ENCODE data around the gene PROM1. TPM values are rescaled to one million over a fixed set of nuclear protein-coding genes. Genes with fewer than 3 reads are reported as not detected.
A peak's percentile ranks its signal among the peaks of the same experiment; 100 is the strongest.

The PROM1 gene
- total RNA-seq, 1 donor from 2014 or later = not detected

DNA sequence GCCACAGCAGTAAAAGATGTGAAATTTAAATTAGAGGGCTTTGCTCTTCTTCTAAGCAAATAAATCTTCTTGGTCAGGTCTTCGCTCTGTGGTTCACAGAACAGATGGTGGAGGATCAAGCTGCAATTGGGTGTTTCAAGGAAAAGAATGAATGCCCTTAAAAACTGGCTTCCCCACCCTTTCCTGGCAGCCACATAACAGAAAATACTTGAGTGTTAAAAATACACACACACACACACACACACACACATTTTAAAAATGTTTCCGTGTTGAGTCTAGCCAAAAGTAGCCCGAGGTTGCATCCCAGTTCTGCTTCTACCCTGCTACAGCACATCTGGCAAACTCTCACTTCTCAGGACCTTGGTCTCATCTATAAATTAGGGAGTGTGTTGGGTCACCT is 64.2 kb downstream of the PROM1 start:
- intact Hi-C loops (cut with micrococcal nuclease) = no loop called here
- no peaks in the 10 kb centered on the region for H3K36me3 Mint-ChIP-seq (ENCODE audit: low read depth)
- no peak for DNase-seq

DNA sequence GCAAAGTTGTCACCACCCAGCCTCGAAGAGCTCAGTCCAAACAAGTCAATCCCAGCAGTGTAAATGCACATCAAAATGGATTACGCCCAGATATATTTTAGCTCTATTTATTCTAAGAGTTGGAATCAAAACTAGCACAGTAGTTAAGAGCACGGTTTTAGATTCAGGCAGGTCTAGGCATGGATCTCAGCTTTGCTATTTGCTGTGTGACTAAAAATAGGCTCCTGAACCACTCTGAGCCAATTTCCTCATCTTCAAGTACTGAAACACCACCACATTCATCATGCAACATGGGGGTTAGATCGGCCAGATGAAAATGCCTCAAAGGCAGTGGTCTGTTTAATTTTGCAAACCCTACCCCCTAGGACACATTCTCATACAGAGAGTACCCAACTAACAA is 65.0 kb downstream of the PROM1 start:
- H3K9me3 Mint-ChIP-seq = no peaks in the 10 kb centered on the region
- no peak for DNase-seq
- peaks cover 26% of the 10 kb centered on the region for H3K27me3 Mint-ChIP-seq
- H3K4me3 Mint-ChIP-seq = no peak overlapping the region
- no peak overlapping the region for H3K27ac Mint-ChIP-seq
- H3K36me3 Mint-ChIP-seq (ENCODE audit: low read depth) = no peaks in the 10 kb centered on the region
- intact Hi-C loops (cut with micrococcal nuclease) = no loop called here
- H3K4me1 Mint-ChIP-seq = no peaks in the 10 kb centered on the region

More for the DNA sequence above, 64.2 kb downstream of the PROM1 start:
- Mint-ChIP-seq H3K4me3 (no peak overlapping the region), H3K9me3 (no peaks in the 10 kb centered on the region), H3K4me1 (no peaks in the 10 kb centered on the region), H3K27ac (no peak overlapping the region), H3K27me3 (peaks cover 28% of the 10 kb centered on the region)

DNA sequence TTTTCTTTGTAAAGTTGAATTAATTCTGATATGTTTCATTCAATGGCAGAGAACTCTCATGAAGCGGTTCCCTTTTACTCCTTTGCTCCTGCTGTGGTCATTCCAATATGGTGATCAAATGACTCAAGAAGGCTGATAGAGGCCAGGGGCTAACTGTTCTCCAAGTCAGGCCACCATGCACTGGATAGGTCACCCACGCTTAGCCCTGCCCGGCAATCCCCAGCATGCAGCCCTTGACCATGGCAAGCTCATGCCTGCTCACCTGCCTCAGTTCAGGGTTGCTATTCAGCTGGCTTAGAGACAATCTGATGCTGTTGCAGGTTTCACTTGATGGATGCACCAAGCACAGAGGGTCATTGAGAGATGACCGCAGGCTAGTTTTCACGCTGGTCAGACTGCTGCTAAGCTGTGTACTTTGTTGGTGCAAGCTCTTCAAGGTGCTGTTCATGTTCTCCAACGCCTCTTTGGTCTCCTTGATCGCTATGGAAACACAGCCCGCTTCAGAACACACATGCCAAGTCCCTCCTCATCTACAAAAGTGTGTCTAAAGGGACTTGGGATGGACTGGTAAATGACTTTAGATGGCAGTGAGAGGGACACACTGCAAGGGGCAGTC is 65.7 kb downstream of the PROM1 start:
- no peaks in the 10 kb centered on the region for H3K4me1 Mint-ChIP-seq
- intact Hi-C loops (cut with micrococcal nuclease) = no loop called here
- H3K36me3 Mint-ChIP-seq (ENCODE audit: low read depth) = no peaks in the 10 kb centered on the region
- no peak for DNase-seq
- H3K27ac Mint-ChIP-seq = no peak overlapping the region
- H3K27me3 Mint-ChIP-seq = peaks cover 27% of the 10 kb centered on the region
- H3K4me3 Mint-ChIP-seq = no peak overlapping the region
- H3K9me3 Mint-ChIP-seq = no peaks in the 10 kb centered on the region

DNA sequence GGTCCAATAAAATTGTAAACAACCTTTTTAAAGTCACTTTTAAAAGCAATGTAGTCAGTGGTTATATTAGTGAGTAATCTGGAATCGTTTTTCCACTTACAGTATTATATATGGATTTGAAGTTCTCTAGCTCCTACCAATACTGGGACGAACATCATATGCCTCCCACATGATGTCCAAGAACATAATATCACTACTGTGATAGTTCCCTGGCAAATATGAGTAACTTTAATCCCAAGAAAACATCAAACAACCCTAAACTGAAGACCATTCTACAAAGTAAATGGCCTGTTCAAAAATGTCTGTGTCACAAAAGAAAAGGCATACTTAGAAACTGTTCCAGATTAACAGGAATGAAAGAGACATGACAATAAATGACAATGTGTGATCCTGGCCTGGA is 67.3 kb downstream of the PROM1 start:
- Mint-ChIP-seq H3K27ac (no peak overlapping the region), H3K36me3 (ENCODE audit: low read depth) (no peaks in the 10 kb centered on the region), H3K4me3 (no peak overlapping the region), H3K27me3 (peaks cover 21% of the 10 kb centered on the region), H3K9me3 (no peaks in the 10 kb centered on the region), H3K4me1 (no peaks in the 10 kb centered on the region)
- no peak for DNase-seq
- intact Hi-C loops (cut with micrococcal nuclease) = no loop called here

DNA sequence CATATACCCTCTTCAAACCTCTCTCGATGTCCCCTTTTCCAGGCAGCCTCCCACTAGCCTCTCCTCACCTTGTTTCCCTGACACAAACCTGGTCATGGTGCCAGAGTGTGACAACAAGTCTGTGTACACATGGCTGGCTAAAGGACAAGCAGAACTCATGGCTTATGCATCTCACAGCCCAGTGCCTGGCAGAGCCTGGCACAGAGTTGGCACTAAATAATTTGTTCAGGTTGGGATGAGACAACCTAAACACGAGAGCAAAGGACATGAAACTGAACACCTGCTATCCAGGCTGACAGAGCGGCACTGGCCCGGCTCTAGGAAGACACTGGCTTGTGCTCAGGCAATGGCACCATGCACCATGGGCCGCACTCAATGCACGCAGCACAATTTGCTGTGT is 72.7 kb downstream of the PROM1 start:
- intact Hi-C loops (cut with micrococcal nuclease) = no loop called here
- Mint-ChIP-seq H3K27ac (no peak overlapping the region), H3K4me3 (no peak overlapping the region), H3K9me3 (no peaks in the 10 kb centered on the region), H3K4me1 (no peaks in the 10 kb centered on the region), H3K27me3 (peaks cover 9% of the 10 kb centered on the region), H3K36me3 (ENCODE audit: low read depth) (no peaks in the 10 kb centered on the region)
- no peak for DNase-seq

DNA sequence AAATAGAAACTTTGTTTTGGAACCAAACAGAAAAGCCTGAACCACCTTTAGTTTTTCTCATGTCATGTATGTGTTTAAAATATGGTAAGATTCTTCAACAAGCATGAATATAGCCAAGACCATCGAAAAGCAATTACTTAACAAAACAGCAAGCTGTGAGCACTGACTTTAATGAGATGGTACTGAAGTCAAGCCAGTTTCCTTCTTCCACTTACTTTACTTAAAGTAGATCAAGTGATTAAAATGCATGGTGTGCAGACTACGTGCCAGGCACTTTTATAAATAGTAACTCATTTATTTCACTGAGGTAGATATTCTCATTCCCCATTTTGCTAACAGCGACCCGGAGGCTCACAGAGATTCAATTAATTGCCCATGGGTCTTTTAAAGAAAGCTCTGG is 74.7 kb downstream of the PROM1 start:
- H3K27me3 Mint-ChIP-seq = peaks cover 16% of the 10 kb centered on the region
- H3K36me3 Mint-ChIP-seq (ENCODE audit: low read depth) = no peaks in the 10 kb centered on the region
- no peak overlapping the region for H3K4me3 Mint-ChIP-seq
- no peak for DNase-seq
- no peaks in the 10 kb centered on the region for H3K4me1 Mint-ChIP-seq
- no peaks in the 10 kb centered on the region for H3K9me3 Mint-ChIP-seq
- intact Hi-C loops (cut with micrococcal nuclease) = no loop called here
- no peak overlapping the region for H3K27ac Mint-ChIP-seq

DNA sequence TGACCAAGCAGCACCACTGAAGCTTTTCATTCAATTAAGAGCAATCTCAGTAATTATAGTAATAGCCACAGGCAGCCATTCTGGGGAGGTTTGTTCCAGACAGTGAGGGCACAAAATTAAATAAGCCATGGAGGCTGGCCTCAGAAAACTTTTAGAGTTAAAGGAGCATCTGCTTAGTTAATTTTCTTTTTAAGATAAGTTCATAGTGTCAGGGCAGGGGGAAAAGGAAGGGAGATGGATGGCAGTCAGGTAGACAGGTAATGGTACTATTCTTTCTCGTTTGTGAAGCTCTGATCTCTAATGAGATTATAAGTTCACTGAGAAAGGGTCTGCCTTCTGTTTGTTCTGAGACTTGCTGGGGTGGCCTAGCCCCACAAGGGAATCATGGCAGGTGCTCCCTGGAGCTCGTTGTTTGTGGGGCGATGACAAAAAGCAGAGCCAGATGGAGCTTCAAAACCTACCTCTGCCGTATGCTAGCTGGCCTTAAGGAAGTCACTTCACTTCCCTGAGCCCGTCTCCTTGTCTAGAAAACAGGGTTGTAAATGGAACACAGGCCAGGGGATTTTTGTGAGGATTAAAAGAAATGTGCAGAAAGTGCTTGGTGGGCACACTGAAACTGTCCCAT is 76.2 kb downstream of the PROM1 start:
- H3K36me3 Mint-ChIP-seq (ENCODE audit: low read depth) = no peaks in the 10 kb centered on the region
- DNase-seq = no peak
- H3K4me1 Mint-ChIP-seq = no peaks in the 10 kb centered on the region
- no peak overlapping the region for H3K27ac Mint-ChIP-seq
- intact Hi-C loops (cut with micrococcal nuclease) = no loop called here
- no peaks in the 10 kb centered on the region for H3K9me3 Mint-ChIP-seq
- H3K27me3 Mint-ChIP-seq = peaks cover 17% of the 10 kb centered on the region
- H3K4me3 Mint-ChIP-seq = no peak overlapping the region

DNA sequence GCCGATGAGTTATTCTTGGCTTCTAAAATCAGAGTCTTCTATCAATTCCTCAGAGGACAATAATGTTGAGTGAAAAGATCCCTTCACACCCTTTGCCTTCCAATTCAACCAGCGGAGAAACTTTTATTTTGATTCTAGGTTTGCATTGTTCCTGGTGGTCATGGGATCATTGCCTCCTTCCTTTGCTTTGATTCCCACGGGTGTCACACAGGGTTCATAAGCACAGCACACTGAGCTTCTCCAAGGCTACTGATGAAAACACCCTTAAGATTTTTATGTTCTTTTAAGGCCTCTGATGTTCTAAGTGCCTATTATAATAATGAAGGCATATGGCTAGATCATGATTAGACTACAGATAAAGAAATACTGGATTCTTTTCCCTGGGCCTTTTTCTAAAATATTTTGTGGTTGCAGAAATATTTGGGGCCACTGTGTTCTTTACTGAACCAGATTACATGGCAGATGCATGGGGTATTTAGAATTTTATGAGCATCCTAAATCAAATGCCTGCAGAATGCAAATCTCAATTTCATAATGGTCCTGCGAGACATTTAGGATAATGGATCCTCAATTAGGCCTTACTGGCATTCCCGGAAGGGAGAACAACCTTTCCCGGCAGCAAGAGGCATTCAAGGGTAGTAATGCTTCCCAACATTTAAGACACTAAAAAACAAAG is 76.9 kb downstream of the PROM1 start:
- DNase-seq = no peak
- intact Hi-C loops (cut with micrococcal nuclease) = no loop called here

DNA sequence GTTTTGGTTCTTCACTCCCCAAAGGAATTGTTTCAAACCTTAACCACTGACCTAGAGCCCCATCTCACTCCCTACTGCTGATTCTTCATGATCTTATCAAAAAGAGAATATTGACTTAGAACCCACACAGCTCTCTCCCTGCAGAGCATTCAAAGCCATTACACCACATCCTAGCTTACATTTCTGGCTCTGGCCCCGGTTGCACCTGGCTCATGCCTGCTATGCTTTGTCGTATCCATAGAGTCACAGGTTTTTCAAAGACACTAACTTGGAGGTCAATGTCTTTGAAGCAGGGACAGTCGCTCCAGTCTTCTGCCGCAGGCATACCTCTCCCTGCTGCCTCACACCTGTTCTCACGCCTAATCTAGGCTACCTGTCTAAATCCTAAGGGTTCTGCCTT is 78.1 kb downstream of the PROM1 start:
- no peak for DNase-seq
- no peak overlapping the region for H3K27ac Mint-ChIP-seq
- peaks cover 17% of the 10 kb centered on the region for H3K27me3 Mint-ChIP-seq
- no peak overlapping the region for H3K4me3 Mint-ChIP-seq
- H3K36me3 Mint-ChIP-seq (ENCODE audit: low read depth) = no peaks in the 10 kb centered on the region
- H3K4me1 Mint-ChIP-seq = no peaks in the 10 kb centered on the region
- intact Hi-C loops (cut with micrococcal nuclease) = no loop called here
- no peaks in the 10 kb centered on the region for H3K9me3 Mint-ChIP-seq

More for the DNA sequence above, 76.9 kb downstream of the PROM1 start:
- Mint-ChIP-seq H3K9me3 (no peaks in the 10 kb centered on the region), H3K4me3 (no peak overlapping the region), H3K36me3 (ENCODE audit: low read depth) (no peaks in the 10 kb centered on the region), H3K4me1 (no peaks in the 10 kb centered on the region), H3K27me3 (peaks cover 17% of the 10 kb centered on the region), H3K27ac (no peak overlapping the region)

DNA sequence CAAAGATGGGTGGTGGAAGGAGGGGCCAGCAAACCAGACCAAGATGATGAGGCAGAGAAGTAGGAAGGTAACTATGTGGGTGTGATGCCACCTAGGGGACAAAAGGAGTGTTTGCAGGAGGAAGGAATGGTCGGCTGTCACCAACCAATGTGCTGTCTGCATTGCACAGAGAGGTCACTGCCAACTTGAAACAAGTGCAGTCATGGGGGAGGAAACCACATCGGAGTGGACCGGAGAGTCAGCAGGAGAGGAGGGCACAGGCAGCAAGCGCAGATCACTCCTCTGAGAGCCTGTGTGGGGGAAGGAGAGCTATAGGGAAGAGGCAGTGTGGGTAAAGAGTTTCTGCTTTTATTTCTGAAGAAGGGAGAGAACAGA is 82.4 kb downstream of the PROM1 start:
- peak; percentile 82 for DNase-seq
- intact Hi-C loops (cut with micrococcal nuclease) = loop anchor here (1.0 to 5.0 kb wide), 5 partner anchors 38 to 769 kb away; partner anchors contain the start of gene FGFBP2
- H3K36me3 Mint-ChIP-seq (ENCODE audit: low read depth) = no peaks in the 10 kb centered on the region
- no peaks in the 10 kb centered on the region for H3K4me1 Mint-ChIP-seq
- H3K27ac Mint-ChIP-seq = no peak overlapping the region
- no peaks in the 10 kb centered on the region for H3K9me3 Mint-ChIP-seq
- H3K4me3 Mint-ChIP-seq = no peak overlapping the region
- peaks cover 13% of the 10 kb centered on the region for H3K27me3 Mint-ChIP-seq

DNA sequence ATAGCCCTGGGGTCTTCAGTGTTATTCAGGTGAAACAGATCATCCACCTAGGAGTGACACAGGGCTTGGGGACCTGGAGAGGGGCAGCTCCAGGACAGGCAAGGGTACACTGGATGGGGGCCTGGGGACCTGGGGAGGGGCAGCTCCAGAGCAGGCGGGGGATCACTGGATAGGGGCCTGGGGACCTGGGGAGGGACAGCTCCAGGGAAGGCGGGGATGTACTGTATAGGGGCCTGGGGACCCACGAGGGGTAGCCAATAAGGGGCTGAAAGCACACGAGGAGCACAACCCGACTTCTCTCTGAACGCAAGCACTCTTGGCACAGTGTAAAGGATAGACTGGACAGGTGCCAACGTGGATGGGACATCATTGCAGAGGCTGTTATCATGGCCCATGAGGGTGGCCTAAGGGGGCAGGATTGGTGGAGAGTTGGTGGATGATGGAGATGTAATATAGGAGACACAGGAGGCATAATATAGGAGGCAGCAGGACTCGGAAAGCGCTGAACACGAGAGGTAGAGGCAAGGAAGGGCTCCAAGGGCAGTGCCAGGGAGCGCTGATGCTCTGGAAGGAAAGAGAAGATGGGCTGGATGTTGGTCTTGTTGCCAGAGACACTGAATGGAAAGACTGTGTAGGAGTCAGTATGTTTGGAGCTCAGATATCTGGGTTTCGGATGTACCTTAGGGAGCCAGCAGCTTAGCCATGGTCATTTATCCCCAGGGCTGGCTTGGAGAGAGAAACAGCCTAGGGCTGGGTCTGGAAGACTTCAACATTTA is 82.9 kb downstream of the PROM1 start:
- DNase-seq = no peak
- Mint-ChIP-seq H3K27me3 (peaks cover 8% of the 10 kb centered on the region), H3K4me3 (no peak overlapping the region), H3K27ac (no peak overlapping the region), H3K9me3 (no peaks in the 10 kb centered on the region), H3K36me3 (ENCODE audit: low read depth) (no peaks in the 10 kb centered on the region), H3K4me1 (no peaks in the 10 kb centered on the region)
- intact Hi-C loops (cut with micrococcal nuclease) = loop anchor here (1.0 to 5.0 kb wide), 5 partner anchors 38 to 769 kb away; partner anchors contain the start of gene FGFBP2

DNA sequence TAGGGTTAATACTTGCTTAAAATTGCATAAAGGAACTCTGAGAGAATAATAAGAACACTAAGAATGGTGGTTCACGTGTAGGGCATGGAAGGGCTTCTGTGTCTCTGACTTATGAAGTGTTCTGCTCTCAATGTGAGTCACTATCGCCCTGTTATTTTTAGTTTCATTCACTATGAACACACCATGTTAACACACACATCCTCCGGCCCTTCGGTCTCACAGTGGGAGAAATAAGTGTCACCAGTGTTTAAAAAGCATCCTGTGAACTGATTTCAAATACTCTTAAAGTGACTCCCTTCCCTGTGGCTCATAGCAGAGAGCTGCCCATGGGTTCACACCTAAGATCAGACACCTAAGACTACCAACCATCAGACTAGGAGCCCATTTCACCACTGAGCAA is 87.0 kb downstream of the PROM1 start:
- intact Hi-C loops (cut with micrococcal nuclease) = no loop called here
- Mint-ChIP-seq H3K27ac (no peak overlapping the region), H3K36me3 (ENCODE audit: low read depth) (no peaks in the 10 kb centered on the region), H3K27me3 (peaks cover 12% of the 10 kb centered on the region), H3K4me1 (no peaks in the 10 kb centered on the region), H3K9me3 (no peaks in the 10 kb centered on the region), H3K4me3 (no peak overlapping the region)
- DNase-seq = no peak

DNA sequence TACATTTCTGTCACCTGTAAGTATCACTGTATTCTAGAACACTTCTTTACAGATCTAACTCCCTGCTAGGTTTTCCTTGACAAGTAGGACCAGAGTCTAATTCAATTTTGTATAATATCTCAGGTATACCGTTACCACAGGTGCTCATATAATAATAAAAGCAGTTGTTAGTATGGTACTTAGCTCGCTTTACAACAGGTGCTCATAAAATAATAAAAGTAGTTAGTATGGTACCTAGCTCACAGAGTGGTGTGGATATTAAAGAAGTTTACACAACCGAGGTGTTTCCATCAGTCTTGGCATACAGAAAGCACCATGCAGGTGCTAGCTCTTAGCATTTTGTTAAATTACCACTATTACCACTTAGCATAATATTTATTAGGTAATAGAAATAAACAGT is 88.0 kb downstream of the PROM1 start:
- Mint-ChIP-seq H3K4me3 (no peak overlapping the region), H3K36me3 (ENCODE audit: low read depth) (no peaks in the 10 kb centered on the region), H3K9me3 (no peaks in the 10 kb centered on the region), H3K4me1 (no peaks in the 10 kb centered on the region), H3K27me3 (peaks cover 15% of the 10 kb centered on the region), H3K27ac (no peak overlapping the region)
- intact Hi-C loops (cut with micrococcal nuclease) = no loop called here
- DNase-seq = no peak

DNA sequence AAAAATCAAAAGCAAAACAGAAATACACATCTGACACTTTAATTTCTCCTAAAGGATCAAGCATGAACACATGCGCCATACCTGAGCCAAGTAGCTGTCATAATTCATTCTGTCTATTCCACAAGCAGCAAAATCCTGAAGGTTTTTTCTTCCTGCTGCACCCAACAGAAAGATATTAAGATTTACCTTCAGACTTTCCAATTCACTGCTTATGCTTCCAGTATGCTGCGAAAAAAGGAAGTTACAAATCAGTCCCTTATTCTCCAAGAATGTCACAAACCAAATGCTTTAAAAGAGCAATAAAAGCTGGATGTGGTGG is 91.7 kb downstream of the PROM1 start:
- no peak for DNase-seq
- no peaks in the 10 kb centered on the region for H3K9me3 Mint-ChIP-seq
- H3K27ac Mint-ChIP-seq = no peak overlapping the region
- H3K36me3 Mint-ChIP-seq (ENCODE audit: low read depth) = no peaks in the 10 kb centered on the region
- no peak overlapping the region for H3K4me3 Mint-ChIP-seq
- intact Hi-C loops (cut with micrococcal nuclease) = no loop called here
- no peaks in the 10 kb centered on the region for H3K4me1 Mint-ChIP-seq
- H3K27me3 Mint-ChIP-seq = peaks cover 22% of the 10 kb centered on the region

Data from activated CD4-positive, alpha-beta T cell treated with anti-CD3 and anti-CD28 coated beads, Interleukin-2, amount 10 ng/mL, durations not matched to agents 24 days and 14 days (primary cell).